ENCODE data around the gene MRPL9. TPM values are rescaled to one million over a fixed set of nuclear protein-coding genes. Genes with fewer than 3 reads are reported as not detected.
"Not testable (repeated sequence)": the region's sequence is repeated elsewhere in the genome, so short reads cannot be mapped to it uniquely, and the experiment has no call there.

The MRPL9 gene
- total RNA-seq, 6 experiments from 2014 or later: 91.4 to 116 (median 96.2) TPM

GRCh38 chr1:151737479-151737878 lies 25.8 kb downstream of the MRPL9 start:
- TF ChIP-seq CTCF (IDR thresholded peaks at IDR 0.05): no peak
- no peaks in the 10 kb centered on the region for H3K36me3 Mint-ChIP-seq (ENCODE audit: low read depth)
- H3K4me3 Mint-ChIP-seq: no peak overlapping the region
- H3K4me1 Mint-ChIP-seq (ENCODE audit: low read depth): no peaks in the 10 kb centered on the region
- peaks cover 11% of the 10 kb centered on the region for H3K9me3 Mint-ChIP-seq
- H3K27me3 Mint-ChIP-seq (ENCODE audit: insufficient read depth): peaks cover 20% of the 10 kb centered on the region
- no peak overlapping the region for H3K27ac Mint-ChIP-seq
- no peak for DNase-seq

GRCh38 chr1:151737026-151737425 lies 26.3 kb downstream of the MRPL9 start:
- no peak for TF ChIP-seq CTCF (IDR thresholded peaks at IDR 0.05)
- no peaks in the 10 kb centered on the region for H3K36me3 Mint-ChIP-seq (ENCODE audit: low read depth)
- H3K27ac Mint-ChIP-seq: no peak overlapping the region
- H3K4me1 Mint-ChIP-seq (ENCODE audit: low read depth): no peaks in the 10 kb centered on the region
- H3K4me3 Mint-ChIP-seq: no peak overlapping the region
- peaks cover 11% of the 10 kb centered on the region for H3K9me3 Mint-ChIP-seq
- peaks cover 17% of the 10 kb centered on the region for H3K27me3 Mint-ChIP-seq (ENCODE audit: insufficient read depth)
- DNase-seq: no peak

GRCh38 chr1:151733995-151734394 lies 29.3 kb downstream of the MRPL9 start:
- not testable (repeated sequence) for H3K4me1 Mint-ChIP-seq (ENCODE audit: low read depth); H3K36me3 Mint-ChIP-seq (ENCODE audit: low read depth); DNase-seq; H3K4me3 Mint-ChIP-seq; H3K27ac Mint-ChIP-seq
- peaks cover 11% of the 10 kb centered on the region for H3K9me3 Mint-ChIP-seq
- H3K27me3 Mint-ChIP-seq (ENCODE audit: insufficient read depth): peaks cover 16% of the 10 kb centered on the region

- no peak overlapping the region for H3K27ac Mint-ChIP-seq
- no peak for TF ChIP-seq CTCF (IDR thresholded peaks at IDR 0.05)
- no peak for DNase-seq
- H3K4me1 Mint-ChIP-seq (ENCODE audit: low read depth): peaks cover 9% of the 10 kb centered on the region
- no peak overlapping the region for H3K4me3 Mint-ChIP-seq
- H3K36me3 Mint-ChIP-seq (ENCODE audit: low read depth): no peaks in the 10 kb centered on the region
- peaks cover 11% of the 10 kb centered on the region for H3K9me3 Mint-ChIP-seq
- H3K27me3 Mint-ChIP-seq (ENCODE audit: insufficient read depth): peaks cover 16% of the 10 kb centered on the region
Observed at GRCh38 chr1:151733126-151733525, 30.2 kb downstream of the MRPL9 start.

GRCh38 chr1:151729966-151730291 lies 33.4 kb downstream of the MRPL9 start:
- no peak for DNase-seq
- TF ChIP-seq CTCF (IDR thresholded peaks at IDR 0.05): no peak
- Mint-ChIP-seq H3K36me3 (ENCODE audit: low read depth) (no peaks in the 10 kb centered on the region), H3K27me3 (ENCODE audit: insufficient read depth) (peaks cover 28% of the 10 kb centered on the region), H3K27ac (no peak overlapping the region), H3K4me3 (no peak overlapping the region), H3K4me1 (ENCODE audit: low read depth) (peaks cover 12% of the 10 kb centered on the region), H3K9me3 (no peaks in the 10 kb centered on the region)

GRCh38 chr1:151729157-151729965 lies 33.9 kb downstream of the MRPL9 start:
- Mint-ChIP-seq H3K27me3 (ENCODE audit: insufficient read depth) (peaks cover 32% of the 10 kb centered on the region), H3K9me3 (no peaks in the 10 kb centered on the region), H3K36me3 (ENCODE audit: low read depth) (no peaks in the 10 kb centered on the region), H3K4me3 (no peak overlapping the region), H3K4me1 (ENCODE audit: low read depth) (peaks cover 12% of the 10 kb centered on the region), H3K27ac (no peak overlapping the region)
- no peak for TF ChIP-seq CTCF (IDR thresholded peaks at IDR 0.05)
- no peak for DNase-seq
